OCI-LY1 (cell line): ENCODE data around the gene RFX1.
"Not testable (repeated sequence)": the region's sequence is repeated elsewhere in the genome, so short reads cannot be mapped to it uniquely, and the experiment has no call there.

ENCODE experiments used
- CTCF ChIP-seq: fragments of 200-600 bp; sonication (generic), shearing (Covaris generic); IDR thresholded peaks from 2 replicates; pipeline ENCODE4 v1.5.1; 2017; ENCODE audit warnings: mild to moderate bottlenecking, antibody characterized with exemption, low read length, moderate library complexity, mixed read lengths
- EZH2 ChIP-seq: fragments of 200-600 bp; sonication (generic), shearing (Covaris generic); IDR thresholded peaks from 2 replicates; pipeline ENCODE4 v1.8.0; 2017; ENCODE audit warnings: borderline replicate concordance, mixed run types, mild to moderate bottlenecking, antibody characterized with exemption, low read length, moderate library complexity, mixed read lengths

- TF ChIP-seq CTCF, EZH2: not testable (repeated sequence)
Measured at GRCh38 chr19:14019739-14020138, 13.6 kb upstream of the RFX1 start.
